Suprapubic skin (tissue), 4 donors: ENCODE data around the gene B3GNT3.

Source experiments
- POLR2A ChIP-seq, 2 donors: fragments of 450-650 bp; IDR thresholded peaks; one replicate each; pipeline ENCODE4 v1.6.1; 2017; ENCODE audit warnings: antibody characterized with exemption in 2 of 2, mild to moderate bottlenecking in 2 of 2, moderate library complexity in 2 of 2
- POLR2AphosphoS5 ChIP-seq, 3 donors: sonication (generic); formaldehyde crosslinking; IDR thresholded peaks; one replicate each; pipeline ENCODE4 v1.6.1; 2017; ENCODE audit warnings: antibody characterized with exemption in 3 of 3
- TF ChIP-seq, protein P1 (sequence below), 2 donors: fragments of 200-600 bp in 1 of 2; fragments of 450-650 bp in 1 of 2; sonication (generic) in 1 of 2; IDR thresholded peaks; one replicate each; pipeline ENCODE4 v1.5.1; 2016 to 2019; ENCODE audit warnings: antibody characterized with exemption in 2 of 2, mild to moderate bottlenecking in 1 of 2, moderate library complexity in 1 of 2

DNA sequence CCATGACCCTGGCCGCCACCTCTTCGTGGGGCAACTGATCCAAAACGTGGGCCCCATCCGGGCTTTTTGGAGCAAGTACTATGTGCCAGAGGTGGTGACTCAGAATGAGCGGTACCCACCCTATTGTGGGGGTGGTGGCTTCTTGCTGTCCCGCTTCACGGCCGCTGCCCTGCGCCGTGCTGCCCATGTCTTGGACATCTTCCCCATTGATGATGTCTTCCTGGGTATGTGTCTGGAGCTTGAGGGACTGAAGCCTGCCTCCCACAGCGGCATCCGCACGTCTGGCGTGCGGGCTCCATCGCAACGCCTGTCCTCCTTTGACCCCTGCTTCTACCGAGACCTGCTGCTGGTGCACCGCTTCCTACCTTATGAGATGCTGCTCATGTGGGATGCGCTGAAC, 16.7 kb downstream of the B3GNT3 start:
- TF ChIP-seq POLR2A (IDR thresholded peaks at IDR 0.05) (no peak), POLR2AphosphoS5 (IDR thresholded peaks at IDR 0.05) (no peak)
- TF ChIP-seq, protein P1, sequence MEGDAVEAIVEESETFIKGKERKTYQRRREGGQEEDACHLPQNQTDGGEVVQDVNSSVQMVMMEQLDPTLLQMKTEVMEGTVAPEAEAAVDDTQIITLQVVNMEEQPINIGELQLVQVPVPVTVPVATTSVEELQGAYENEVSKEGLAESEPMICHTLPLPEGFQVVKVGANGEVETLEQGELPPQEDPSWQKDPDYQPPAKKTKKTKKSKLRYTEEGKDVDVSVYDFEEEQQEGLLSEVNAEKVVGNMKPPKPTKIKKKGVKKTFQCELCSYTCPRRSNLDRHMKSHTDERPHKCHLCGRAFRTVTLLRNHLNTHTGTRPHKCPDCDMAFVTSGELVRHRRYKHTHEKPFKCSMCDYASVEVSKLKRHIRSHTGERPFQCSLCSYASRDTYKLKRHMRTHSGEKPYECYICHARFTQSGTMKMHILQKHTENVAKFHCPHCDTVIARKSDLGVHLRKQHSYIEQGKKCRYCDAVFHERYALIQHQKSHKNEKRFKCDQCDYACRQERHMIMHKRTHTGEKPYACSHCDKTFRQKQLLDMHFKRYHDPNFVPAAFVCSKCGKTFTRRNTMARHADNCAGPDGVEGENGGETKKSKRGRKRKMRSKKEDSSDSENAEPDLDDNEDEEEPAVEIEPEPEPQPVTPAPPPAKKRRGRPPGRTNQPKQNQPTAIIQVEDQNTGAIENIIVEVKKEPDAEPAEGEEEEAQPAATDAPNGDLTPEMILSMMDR (IDR thresholded peaks at IDR 0.05), result no peak
